ENCODE data around the gene PDZD2.
"Not testable (repeated sequence)": the region's sequence is repeated elsewhere in the genome, so short reads cannot be mapped to it uniquely, and the experiment has no call there.

PDZD2 gene

DNA sequence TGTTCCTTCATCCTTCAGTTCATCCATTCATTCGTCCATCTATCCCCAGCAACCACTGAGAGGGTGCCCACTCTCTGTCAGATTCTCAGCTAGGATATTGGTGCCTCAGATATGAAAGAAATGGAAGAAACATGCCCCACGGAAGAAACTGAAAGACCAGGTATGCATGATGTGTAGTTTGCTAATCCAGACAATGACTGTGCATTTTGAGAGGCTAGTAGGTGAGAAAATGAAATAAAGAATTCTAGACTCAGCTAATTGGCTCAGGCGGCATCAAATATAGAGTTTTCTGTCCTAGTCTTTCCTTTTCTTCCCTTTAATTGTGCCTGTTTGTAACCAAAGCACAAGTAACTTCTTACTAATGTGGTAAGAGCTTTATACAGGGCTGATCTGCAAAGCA is 104.7 kb downstream of the PDZD2 start:
- no peak for DNase-seq

- no peak for DNase-seq
Observed at GRCh38 chr5:31748458-31749172, 109.7 kb downstream of the PDZD2 start.

DNA sequence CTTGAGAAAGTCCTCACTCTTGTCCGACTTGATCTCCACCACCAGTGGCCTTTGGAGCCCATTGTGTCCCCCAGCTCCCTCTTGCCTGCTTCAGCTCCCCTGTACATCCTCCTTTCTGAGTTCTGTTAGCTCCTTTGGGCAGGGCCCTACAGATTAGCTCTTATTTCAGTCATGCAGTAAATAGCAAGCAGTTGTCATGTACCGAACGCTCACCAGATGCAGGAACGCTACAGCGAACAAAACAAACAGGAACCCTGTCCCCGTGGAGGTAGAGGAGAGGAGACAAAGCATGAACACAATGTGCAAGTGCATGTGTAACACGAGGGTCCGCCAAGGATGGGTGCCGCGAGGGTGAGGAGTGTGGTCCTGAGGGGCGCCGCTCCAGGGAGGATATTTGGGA is 111.3 kb downstream of the PDZD2 start:
- DNase-seq = no peak

- DNase-seq = no peak
Observed at GRCh38 chr5:31751610-31752009, 112.7 kb downstream of the PDZD2 start.

- DNase-seq = no peak
Observed at GRCh38 chr5:31753700-31754357, 114.9 kb downstream of the PDZD2 start.

DNA sequence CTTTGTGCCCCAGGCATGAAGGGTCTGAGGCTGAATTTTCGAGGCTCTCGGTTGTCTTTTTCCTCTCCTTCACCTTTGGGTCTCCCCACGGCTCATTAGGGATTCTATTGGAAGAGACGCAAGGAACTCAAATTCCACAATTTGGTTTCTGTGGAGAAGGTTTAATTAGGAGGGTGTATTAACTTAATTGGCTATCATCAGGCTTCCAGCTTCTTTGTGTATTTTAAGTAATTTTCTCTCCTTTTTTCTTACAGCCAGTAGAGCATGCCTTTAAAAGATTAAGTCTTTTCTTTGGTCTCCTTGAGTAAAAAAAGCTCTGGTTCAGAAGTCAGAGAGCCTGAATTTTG is 115.4 kb downstream of the PDZD2 start:
- DNase-seq = no peak

DNA sequence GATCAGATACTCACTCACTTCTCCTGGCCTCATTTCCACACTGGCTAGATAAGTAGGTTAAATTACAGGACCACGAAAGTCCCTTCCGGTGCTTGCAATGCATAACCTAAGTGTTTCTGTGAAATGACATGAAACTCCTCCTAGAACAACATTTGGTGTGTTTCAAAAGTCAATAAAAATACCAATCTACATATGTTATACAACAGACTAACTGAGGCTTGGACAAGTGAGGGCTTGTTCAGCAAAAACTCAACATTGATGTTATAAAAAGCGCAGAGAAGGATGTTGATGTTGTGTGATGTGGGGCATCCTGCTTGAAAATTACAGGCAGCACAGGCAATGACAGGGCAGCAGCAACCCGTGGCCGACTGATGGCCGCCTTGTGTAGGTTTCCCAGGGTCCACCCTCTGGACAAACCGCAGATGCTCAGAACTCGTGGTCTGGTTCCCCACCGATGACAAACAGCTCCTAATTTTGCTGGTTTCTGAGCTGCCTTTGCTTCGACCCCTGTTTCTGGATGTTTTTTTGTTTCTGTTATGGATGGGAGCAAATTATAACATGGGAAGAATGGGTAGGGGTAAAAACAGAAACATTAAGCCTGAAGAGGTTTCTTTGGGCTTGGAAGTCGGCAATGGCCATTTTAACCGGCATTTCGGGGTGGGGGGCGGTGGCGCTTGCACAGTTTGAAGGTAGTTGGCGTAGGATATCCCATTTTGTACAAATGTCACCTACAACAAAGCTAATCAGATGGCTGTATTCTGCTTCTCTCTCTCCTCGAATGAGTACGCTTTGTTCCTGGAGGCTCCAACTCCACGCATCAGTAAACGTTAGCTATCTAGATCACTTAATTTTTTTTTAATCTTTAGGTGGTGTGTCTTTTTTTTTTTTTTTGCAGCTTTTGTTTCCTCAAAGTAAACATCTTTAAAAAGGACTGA is 116.1 kb downstream of the PDZD2 start:
- DNase-seq = no peak

DNA sequence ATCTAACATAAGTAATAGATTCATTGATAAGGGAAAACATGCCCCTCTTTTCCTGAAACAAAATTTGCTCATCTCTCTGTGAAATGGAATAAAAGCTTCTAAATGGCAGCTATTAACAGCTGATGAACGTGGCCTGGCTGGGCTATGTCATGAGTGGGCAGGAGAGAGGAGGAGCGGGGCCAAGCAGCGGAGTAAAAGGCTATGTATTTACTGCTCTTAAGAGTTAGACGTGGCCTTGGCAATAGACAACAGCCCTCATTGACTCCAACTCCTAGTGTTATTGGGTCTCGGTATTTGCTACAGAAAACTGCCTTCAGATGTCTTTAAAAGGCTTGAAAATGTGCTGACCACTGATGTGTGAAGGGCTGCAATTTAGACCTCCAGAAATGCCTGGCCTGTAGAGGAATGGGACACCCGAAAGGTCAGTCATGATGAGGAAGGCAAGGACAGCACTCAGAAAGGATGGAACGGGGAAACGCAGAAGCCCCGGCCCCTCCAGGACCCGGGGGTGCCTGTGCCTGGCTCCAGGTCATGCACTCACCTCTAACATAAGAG is 116.8 kb downstream of the PDZD2 start:
- DNase-seq = no peak

GRCh38 chr5:31757806-31758205 is 118.9 kb downstream of the PDZD2 start:
- DNase-seq = no peak

GRCh38 chr5:31758803-31759425 is 120.0 kb downstream of the PDZD2 start:
- DNase-seq = no peak

DNA sequence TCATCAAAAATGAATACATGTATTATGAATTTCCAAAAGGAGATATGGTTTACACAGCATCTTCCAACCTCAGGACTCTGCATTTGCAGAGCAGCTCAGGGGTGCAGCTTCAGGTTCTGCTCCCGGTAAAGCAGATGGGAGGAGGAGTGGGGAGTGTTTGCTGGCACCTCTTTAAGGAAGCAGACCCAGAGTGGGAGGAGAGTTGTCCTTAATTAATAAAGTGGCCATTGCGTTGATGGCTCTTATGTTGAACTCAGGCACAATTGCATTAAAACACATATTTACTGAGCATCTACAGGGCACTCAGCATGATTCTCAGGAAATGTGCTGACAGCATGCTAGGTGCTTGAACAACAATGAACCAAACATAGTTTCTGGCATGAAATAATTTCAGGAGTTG is 121.0 kb downstream of the PDZD2 start:
- no peak for DNase-seq

GRCh38 chr5:31761877-31762276 is 122.9 kb downstream of the PDZD2 start:
- DNase-seq = no peak

DNA sequence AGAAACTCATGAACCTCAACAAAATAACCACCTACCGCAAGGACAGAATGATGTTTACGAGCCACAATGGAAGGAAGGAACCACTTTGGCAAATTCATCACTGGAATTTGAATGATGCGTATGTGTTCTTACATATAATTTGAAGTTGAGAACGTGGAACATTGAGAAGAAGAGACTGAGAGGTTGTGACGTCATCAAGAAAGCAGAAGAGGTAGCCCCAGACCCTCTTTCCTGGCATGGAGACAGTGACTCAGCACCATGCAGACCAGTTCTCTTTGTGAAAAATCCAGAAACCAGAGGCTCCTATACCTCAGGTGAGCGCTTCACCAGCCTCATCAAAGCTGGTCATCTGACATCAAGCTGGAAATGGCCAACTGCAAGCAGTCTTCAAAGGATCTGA is 124.5 kb downstream of the PDZD2 start:
- DNase-seq = no peak

GRCh38 chr5:31764687-31765086 is 125.8 kb downstream of the PDZD2 start:
- not testable (repeated sequence) for DNase-seq

DNA sequence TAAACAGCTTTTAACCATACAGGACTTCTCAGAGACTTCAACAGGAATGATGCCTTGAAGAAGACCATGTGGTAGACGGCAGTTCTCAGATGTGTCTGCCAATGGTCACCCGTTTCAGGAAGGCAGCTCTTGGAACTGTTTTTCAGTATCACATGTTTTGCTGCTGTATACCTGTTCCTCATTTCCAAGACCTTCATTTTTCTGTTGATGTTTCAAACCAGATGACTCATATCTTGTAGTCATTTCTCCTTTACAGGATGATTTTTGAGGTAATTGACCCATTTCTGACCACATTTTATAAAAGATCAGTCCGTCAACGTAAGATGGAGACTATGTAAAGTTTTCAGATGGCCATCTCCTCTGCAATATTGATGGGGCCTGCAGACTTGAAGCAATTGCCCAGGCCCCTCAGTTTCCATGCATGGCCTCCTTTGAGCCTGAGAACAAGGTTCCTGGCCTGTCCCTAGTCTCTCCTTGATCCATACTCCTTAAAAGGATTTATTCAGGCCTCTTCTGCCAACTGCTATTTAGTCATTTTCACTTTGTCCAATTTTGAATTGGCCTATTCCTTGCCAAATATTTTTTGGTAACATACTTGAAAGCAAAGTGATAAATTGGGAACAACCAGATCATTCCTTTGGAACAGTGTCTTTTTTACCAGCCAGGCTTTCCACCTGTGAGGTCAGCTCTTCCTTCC is 128.6 kb downstream of the PDZD2 start:
- DNase-seq = no peak

- no peak for DNase-seq
Observed at GRCh38 chr5:31768046-31768445, 129.1 kb downstream of the PDZD2 start.

- no peak for DNase-seq
Observed at GRCh38 chr5:31768784-31769183, 129.9 kb downstream of the PDZD2 start.

GRCh38 chr5:31769530-31769929 is 130.6 kb downstream of the PDZD2 start:
- DNase-seq = no peak

GRCh38 chr5:31770132-31770720 is 131.3 kb downstream of the PDZD2 start:
- no peak for DNase-seq

DNA sequence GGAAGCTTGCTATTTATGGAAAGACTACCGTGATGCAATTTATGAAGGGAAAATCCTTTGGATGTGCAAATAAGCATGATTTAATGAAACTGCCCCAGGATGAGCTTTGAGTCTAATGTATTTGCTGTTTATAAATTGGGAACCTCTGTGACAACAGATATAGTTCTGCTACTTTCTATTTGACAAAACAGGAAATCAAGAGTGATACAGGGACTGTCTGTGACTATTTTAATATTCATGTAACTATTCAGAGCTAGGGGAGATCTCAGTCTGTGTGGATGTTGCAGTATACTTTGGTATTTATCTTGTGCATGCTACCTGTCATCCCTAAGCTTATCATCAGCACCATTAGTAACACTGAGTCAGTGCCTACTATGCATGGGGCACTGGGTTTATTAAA is 132.1 kb downstream of the PDZD2 start:
- no peak for DNase-seq

GRCh38 chr5:31771500-31771899 is 132.6 kb downstream of the PDZD2 start:
- DNase-seq = no peak

- not testable (repeated sequence) for DNase-seq
Observed at GRCh38 chr5:31776294-31776693, 137.4 kb downstream of the PDZD2 start.

Measured in CD4-positive, alpha-beta T cell treated with Interleukin-15 for 1 hour (primary cell).